ENCODE results near the gene DNAH5. TPM values are rescaled to one million over a fixed set of nuclear protein-coding genes. Genes with fewer than 3 reads are reported as not detected.

DNAH5 gene
- total RNA-seq, 2 experiments from 2014 or later: not detected

- TF ChIP-seq CTCF (IDR thresholded peaks at IDR 0.05): no peak
- Mint-ChIP-seq H3K4me3 (no peak overlapping the region), H3K36me3 (ENCODE audit: low read depth) (no peaks in the 10 kb centered on the region), H3K27ac (no peak overlapping the region), H3K9me3 (peaks cover 11% of the 10 kb centered on the region), H3K27me3 (no peaks in the 10 kb centered on the region), H3K4me1 (ENCODE audit: low read depth) (no peaks in the 10 kb centered on the region)
- ATAC-seq (no peak), DNase-seq (no peak)
- intact Hi-C loops (cut with micrococcal nuclease): no loop called here
- ChIA-PET POLR2A (no interaction called here), CTCF (no interaction called here)
These were observed 300.8 kb downstream of the DNAH5 start for GRCh38 chr5:13643734-13644133.

- no peak for TF ChIP-seq CTCF (IDR thresholded peaks at IDR 0.05)
- ChIA-PET POLR2A (no interaction called here), CTCF (no interaction called here)
- H3K4me3 Mint-ChIP-seq: no peak overlapping the region
- no peak overlapping the region for H3K27ac Mint-ChIP-seq
- intact Hi-C loops (cut with micrococcal nuclease): no loop called here
- no peak for ATAC-seq
- peaks cover 11% of the 10 kb centered on the region for H3K9me3 Mint-ChIP-seq
- DNase-seq: no peak
- H3K4me1 Mint-ChIP-seq (ENCODE audit: low read depth): no peaks in the 10 kb centered on the region
- H3K27me3 Mint-ChIP-seq: no peaks in the 10 kb centered on the region
- H3K36me3 Mint-ChIP-seq (ENCODE audit: low read depth): no peaks in the 10 kb centered on the region
These were observed 301.3 kb downstream of the DNAH5 start for GRCh38 chr5:13643196-13643595.

Other genes starting within 250 kb of the DNAH5 start
- gene TRIO, start 198.7 kb upstream of the DNAH5 start, total RNA-seq: 10 to 100 TPM; 11.4 to 11.5 TPM